HEK293T (cell line): ENCODE results near the gene INCA1.

ENCODE experiments used
- CTCF ChIA-PET: fragments of 350-600 bp; formaldehyde crosslinking; extraction: SDS; loops from one replicate; lab custom pipeline; 2021; ENCODE audit warnings: antibody characterized with exemption, inconsistent platforms; lab: Yijun Ruan, JAX
- POLR2A ChIA-PET: fragments of 350-600 bp; formaldehyde crosslinking; extraction: SDS; loops from one replicate; lab custom pipeline; 2020; ENCODE audit warnings: antibody characterized with exemption, inconsistent platforms; lab: Yijun Ruan, JAX
- DNase-seq: peaks from one replicate; pipeline ENCODE4 v3.0.0; 2012; ENCODE audit warnings: mixed read lengths; ENCODE audit errors: extremely low spot score
- ARNT ChIP-seq: fragments of 450-650 bp; IDR thresholded peaks from 2 replicates; pipeline ENCODE4 v1.6.1; 2017; ENCODE audit warnings: mild to moderate bottlenecking
- BHLHE40 ChIP-seq: fragments of 450-650 bp; IDR thresholded peaks from 2 replicates; pipeline ENCODE4 v1.6.1; 2016; ENCODE audit warnings: mild to moderate bottlenecking, moderate library complexity, borderline replicate concordance
- CTBP1 ChIP-seq: fragments of 450-650 bp; IDR thresholded peaks from 2 replicates; pipeline ENCODE4 v1.6.1; 2016; ENCODE audit warnings: borderline replicate concordance
- ELF4 ChIP-seq: fragments of 450-650 bp; IDR thresholded peaks from 2 replicates; pipeline ENCODE4 v1.6.1; 2017; ENCODE audit warnings: antibody characterized with exemption
- FOXA1 ChIP-seq: fragments of 450-650 bp; IDR thresholded peaks from 2 replicates; pipeline ENCODE4 v1.6.1; 2016; ENCODE audit warnings: mild to moderate bottlenecking
- FOXK2 ChIP-seq: fragments of 450-650 bp; IDR thresholded peaks from 2 replicates; pipeline ENCODE4 v1.6.1; 2016; ENCODE audit warnings: mild to moderate bottlenecking
- FOXM1 ChIP-seq: fragments of 450-650 bp; IDR thresholded peaks from 2 replicates; pipeline ENCODE4 v1.6.1; 2017; ENCODE audit warnings: mild to moderate bottlenecking, borderline replicate concordance
- HDGF ChIP-seq: fragments of 450-650 bp; IDR thresholded peaks from 2 replicates; pipeline ENCODE4 v1.6.1; 2017; ENCODE audit warnings: antibody characterized with exemption, borderline replicate concordance
- L3MBTL2 ChIP-seq: fragments of 450-650 bp; conservative IDR thresholded peaks from 2 replicates; pipeline ENCODE4 v1.6.1; 2016; ENCODE audit warnings: mild to moderate bottlenecking
- LEF1 ChIP-seq: fragments of 450-650 bp; IDR thresholded peaks from 2 replicates; pipeline ENCODE4 v1.6.1; 2017; ENCODE audit warnings: mild to moderate bottlenecking, borderline replicate concordance
- NFRKB ChIP-seq: fragments of 450-650 bp; IDR thresholded peaks from 2 replicates; pipeline ENCODE4 v1.6.1; 2016; ENCODE audit warnings: mild to moderate bottlenecking, moderate library complexity
- PKNOX1 ChIP-seq: fragments of 450-650 bp; IDR thresholded peaks from 2 replicates; pipeline ENCODE4 v1.6.1; 2016
- SP1 ChIP-seq: fragments of 450-650 bp; IDR thresholded peaks from 2 replicates; pipeline ENCODE4 v1.6.1; 2017
- SUZ12 ChIP-seq: fragments of 450-650 bp; IDR thresholded peaks from 2 replicates; pipeline ENCODE4 v1.6.1; 2016; ENCODE audit warnings: mild to moderate bottlenecking
- TARDBP ChIP-seq: fragments of 450-650 bp; IDR thresholded peaks from 2 replicates; pipeline ENCODE4 v1.6.1; 2016
- ZNF384 ChIP-seq: fragments of 450-650 bp; IDR thresholded peaks from 2 replicates; pipeline ENCODE4 v1.6.1; 2016

INCA1 gene

GRCh38 chr17:4948166-4948930 lies 49.0 kb downstream of the INCA1 start, which contains the start of gene PFN1:
Gene PFN1, minus strand, starts transcription at chr17:4948530. Its CDS starts 136 bp downstream, at chr17:4948394.
- ChIA-PET POLR2A (interaction anchor here (0.5 to 7.2 kb wide), 14 partner anchors 9 to 49 kb away, joined by 3 to 101 read pairs (median 4); partner anchors contain the start of genes CAMTA2, INCA1, KIF1C and RNF167), CTCF (interaction anchor here (0.5 kb wide), 1 partner anchor 789 kb away, joined by 3 read pairs; no protein-coding TSS in a partner anchor)
- peak; percentile 80 for DNase-seq
- TF ChIP-seq ELF4 (no peak), FOXK2 (no peak), LEF1 (no peak), L3MBTL2 (peak; percentile 27; the same call in 1 of the 2 replicates), NFRKB (no peak), TARDBP (no peak)

GRCh38 chr17:4947411-4948165 lies 49.7 kb downstream of the INCA1 start:
- TF ChIP-seq SP1 (no peak), ZNF384 (no peak), L3MBTL2 (peak; percentile 79), HDGF (peak; percentile 72; the same call in 1 of the 2 replicates), PKNOX1 (no peak), ARNT (no peak), ELF4 (peak; percentile 69), SUZ12 (no peak), LEF1 (no peak), TARDBP (no peak), FOXK2 (no peak), BHLHE40 (no peak), CTBP1 (no peak), FOXA1 (no peak), FOXM1 (no peak), NFRKB (no peak)
- peak; percentile 40 for DNase-seq
- ChIA-PET CTCF (no interaction called here), POLR2A (interaction anchor here (0.6 to 7.2 kb wide), 7 partner anchors 8 to 50 kb away, joined by 3 to 101 read pairs (median 7); partner anchors contain the start of genes INCA1, KIF1C, RNF167 and SLC25A11)

- ChIA-PET POLR2A (interaction anchor here (2.0 to 7.2 kb wide), 4 partner anchors 7 to 51 kb away, joined by 7 to 101 read pairs (median 36); partner anchors contain the start of genes INCA1, KIF1C, RNF167 and SLC25A11), CTCF (interaction anchor here (1.5 kb wide), 1 partner anchor 44 kb away, joined by 3 read pairs; the partner anchor contains the start of gene CHRNE)
- no peak for DNase-seq
- TF ChIP-seq NFRKB (no peak), TARDBP (no peak), BHLHE40 (no peak), PKNOX1 (no peak), ZNF384 (no peak), FOXA1 (no peak), L3MBTL2 (no peak), LEF1 (no peak), ELF4 (no peak), SUZ12 (no peak), HDGF (no peak), FOXK2 (no peak), CTBP1 (no peak), ARNT (no peak), FOXM1 (no peak), SP1 (no peak)
These were observed 50.3 kb downstream of the INCA1 start for GRCh38 chr17:4947010-4947410.

GRCh38 chr17:4946312-4946976 lies 50.9 kb downstream of the INCA1 start:
- CTCF ChIA-PET, result interaction anchor here (1.5 kb wide), 1 partner anchor 43 kb away, joined by 3 read pairs; the partner anchor contains the start of gene CHRNE
- TF ChIP-seq ELF4, result no peak
- no peak for TF ChIP-seq ARNT
- TF ChIP-seq FOXM1, result no peak
- TF ChIP-seq HDGF, result no peak
- TF ChIP-seq FOXA1, result no peak
- TF ChIP-seq ZNF384, result no peak
- no peak for TF ChIP-seq FOXK2
- no peak for TF ChIP-seq NFRKB
- TF ChIP-seq CTBP1, result no peak
- TF ChIP-seq SUZ12, result no peak
- TF ChIP-seq TARDBP, result no peak
- TF ChIP-seq BHLHE40, result no peak
- no peak for TF ChIP-seq SP1
- TF ChIP-seq LEF1, result no peak
- POLR2A ChIA-PET, result interaction anchor here (2.4 to 3.3 kb wide), 2 partner anchors 20 to 37 kb away, joined by 7 to 65 read pairs; partner anchors contain the start of gene SPAG7

GRCh38 chr17:4945944-4946280 lies 51.4 kb downstream of the INCA1 start:
- peak; percentile 8; the same call in 1 of the 2 replicates for TF ChIP-seq PKNOX1
- TF ChIP-seq ELF4, result no peak
- ChIA-PET CTCF (interaction anchor here (1.0 to 1.5 kb wide), 2 partner anchors 42 to 43 kb away, joined by 3 read pairs; partner anchors contain the start of genes CAMTA2 and CHRNE), POLR2A (interaction anchor here (2.4 to 3.6 kb wide), 3 partner anchors 21 to 37 kb away, joined by 7 to 65 read pairs (median 14); partner anchors contain the start of gene SPAG7)
- no peak for DNase-seq

More at GRCh38 chr17:4946312-4946976, 50.9 kb downstream of the INCA1 start:
- no peak for DNase-seq
